Suppressor macrophage treated with lipopolysaccharide for 1 hour (primary cell): Measurements from ENCODE around the gene NID2.

Experiments used
- DNase-seq, 3 donors: peaks; one replicate each; pipeline ENCODE4 v3.0.0-alpha.2; 2020 to 2022

NID2 gene

GRCh38 chr14:52052288-52052943 is 16.4 kb downstream of the NID2 start:
- no peak for DNase-seq

- DNase-seq = no peak
Measured at GRCh38 chr14:52051871-52052270, 17.0 kb downstream of the NID2 start.

GRCh38 chr14:52051251-52051650 is 17.6 kb downstream of the NID2 start:
- no peak for DNase-seq

- DNase-seq = no peak
Measured at GRCh38 chr14:52049721-52050588, 18.9 kb downstream of the NID2 start.

GRCh38 chr14:52049271-52049670 is 19.6 kb downstream of the NID2 start:
- no peak for DNase-seq

- DNase-seq = no peak
Measured at GRCh38 chr14:52048641-52049204, 20.1 kb downstream of the NID2 start.

- no peak for DNase-seq
Measured at GRCh38 chr14:52048116-52048515, 20.7 kb downstream of the NID2 start.

- DNase-seq = no peak
Measured at GRCh38 chr14:52046376-52046917, 22.4 kb downstream of the NID2 start.

- DNase-seq = peak; percentile 15 to 67 (median 23)
Measured at GRCh38 chr14:52044791-52045522, 23.9 kb downstream of the NID2 start.

GRCh38 chr14:52043690-52044089 is 25.2 kb downstream of the NID2 start:
- peak; percentile 17 to 53 (median 32) for DNase-seq

- no peak for DNase-seq
Measured at GRCh38 chr14:52042371-52043289, 26.2 kb downstream of the NID2 start.

GRCh38 chr14:52040598-52040997 is 28.3 kb downstream of the NID2 start:
- no peak for DNase-seq

- DNase-seq = no peak
Measured at GRCh38 chr14:52039124-52039815, 29.6 kb downstream of the NID2 start.

- DNase-seq = no peak
Measured at GRCh38 chr14:52033101-52033642, 35.7 kb downstream of the NID2 start.

GRCh38 chr14:52032204-52032801 is 36.6 kb downstream of the NID2 start:
- no peak for DNase-seq

GRCh38 chr14:52031781-52032180 is 37.1 kb downstream of the NID2 start:
- DNase-seq = no peak

- DNase-seq = peak in 2 of 3 donors; percentile 22 to 24
Measured at GRCh38 chr14:52029881-52030280, 39.0 kb downstream of the NID2 start.

- no peak for DNase-seq
Measured at GRCh38 chr14:52026901-52027300, 42.0 kb downstream of the NID2 start.

- no peak for DNase-seq
Measured at GRCh38 chr14:52026017-52026660, 42.7 kb downstream of the NID2 start.

- DNase-seq = no peak
Measured at GRCh38 chr14:52025310-52025709, 43.5 kb downstream of the NID2 start.
